K562 (cell line): Measurements from ENCODE around the gene PGGHG. TPM values are rescaled to one million over a fixed set of nuclear protein-coding genes. Genes with fewer than 3 reads are reported as not detected.

Experiments used
- ARNT ChIP-seq, 2 experiments: fragments of 450-650 bp; IDR thresholded peaks; 2 replicates each; pipeline ENCODE4 v1.6.1; 2016; ENCODE audit warnings: mild to moderate bottlenecking in 1 of 2
- ERF ChIP-seq: fragments of 450-650 bp; formaldehyde crosslinking; IDR thresholded peaks from 2 replicates; pipeline ENCODE4 v1.4.0; 2020; ENCODE audit warnings: mild to moderate bottlenecking, mixed read lengths
- ETV1 ChIP-seq: fragments of 450-650 bp; conservative IDR thresholded peaks from 2 replicates; pipeline ENCODE4 v1.6.1; 2016; ENCODE audit warnings: missing genetic modification characterization, control low read depth, low read depth, missing compliant biosample characterization
- IRF2 ChIP-seq: sonication (generic); formaldehyde crosslinking; IDR thresholded peaks from 2 replicates; pipeline ENCODE4 v1.8.1; 2022; ENCODE audit warnings: mild to moderate bottlenecking, missing genetic modification reagents
- MTA3 ChIP-seq: fragments of 450-650 bp; formaldehyde crosslinking; IDR thresholded peaks from 2 replicates; pipeline ENCODE4 v1.6.1; 2017; ENCODE audit warnings: mild to moderate bottlenecking, borderline replicate concordance
- NCOA2 ChIP-seq, 2 experiments: fragments of 450-650 bp; IDR thresholded peaks; 2 replicates each; pipeline ENCODE4 v1.6.1; 2018; ENCODE audit warnings: mild to moderate bottlenecking in 2 of 2, moderate library complexity in 1 of 2; ENCODE audit not compliant: partially characterized antibody in 2 of 2
- PML ChIP-seq: IDR thresholded peaks from 2 replicates; pipeline ENCODE4 v1.6.1; 2012; ENCODE audit warnings: low read length, inconsistent platforms
- POU5F1 ChIP-seq: fragments of 150-350 bp; IDR thresholded peaks from 2 replicates; pipeline ENCODE4 v1.6.1; 2014; ENCODE audit warnings: borderline replicate concordance, low read length, low read depth, mild to moderate bottlenecking; ENCODE audit not compliant: partially characterized antibody
- PTRF ChIP-seq: fragments of 450-650 bp; IDR thresholded peaks from 2 replicates; pipeline ENCODE4 v1.6.1; 2016; ENCODE audit warnings: mild to moderate bottlenecking, missing genetic modification characterization, missing compliant biosample characterization
- RFX1 ChIP-seq: fragments of 450-650 bp; IDR thresholded peaks from 2 replicates; pipeline ENCODE4 v1.6.1; 2016; ENCODE audit warnings: mild to moderate bottlenecking, moderate library complexity
- RHOXF2B ChIP-seq: fragments of 250-450 bp; sonication (Bioruptor Pico); conservative IDR thresholded peaks from 2 replicates; pipeline ENCODE4 v1.5.1; 2021
- TCFL5 ChIP-seq: fragments of 250-450 bp; sonication (Bioruptor Pico); conservative IDR thresholded peaks from 2 replicates; pipeline ENCODE4 v1.6.1; 2021; ENCODE audit warnings: mild to moderate bottlenecking, moderate library complexity, matching md5 sums
- TEAD4 ChIP-seq, 2 experiments: sonication (generic) in 1 of 2; formaldehyde crosslinking in 1 of 2; IDR thresholded peaks; 2 replicates each; pipeline versions ENCODE4 v1.6.1 to v1.8.0; 2012 to 2022; ENCODE audit warnings: borderline replicate concordance in 1 of 2, inconsistent platforms in 1 of 2, low read length in 1 of 2, mild to moderate bottlenecking in 1 of 2, missing genetic modification reagents in 1 of 2
- U2AF1 ChIP-seq: fragments of 200-400 bp; formaldehyde crosslinking; optimal IDR thresholded peaks from 2 replicates; pipeline ENCODE3; 2017; ENCODE audit warnings: mild to moderate bottlenecking, low read depth, low read length, moderate library complexity
- ZBTB33 ChIP-seq: sonication (generic); formaldehyde crosslinking; IDR thresholded peaks from 2 replicates; pipeline ENCODE4 v1.8.1; 2023; ENCODE audit warnings: mild to moderate bottlenecking, missing genetic modification reagents
- ZKSCAN3 ChIP-seq: fragments of 250-450 bp; sonication (Bioruptor Pico); IDR thresholded peaks from 2 replicates; pipeline ENCODE4 v1.4.0; 2020
- ZNF184 ChIP-seq: sonication (generic); formaldehyde crosslinking; IDR thresholded peaks from 2 replicates; pipeline ENCODE4 v1.5.0; 2020; ENCODE audit warnings: missing genetic modification reagents
- ZNF354B ChIP-seq: fragments of 250-450 bp; sonication (Bioruptor Pico); IDR thresholded peaks from 2 replicates; pipeline ENCODE4 v1.4.0; 2020
- ZNF449 ChIP-seq: fragments of 250-450 bp; sonication (Bioruptor Pico); IDR thresholded peaks from 2 replicates; pipeline ENCODE4 v1.8.0; 2022; ENCODE audit warnings: moderate library complexity, mild to moderate bottlenecking, inconsistent platforms
- ZNF639 ChIP-seq, 2 experiments: fragments of 200-800 bp in 1 of 2; sonication (Bioruptor generic) in 1 of 2; sonication (generic) in 1 of 2; formaldehyde crosslinking in 1 of 2; IDR thresholded peaks in 1 of 2; conservative IDR thresholded peaks in 1 of 2; 2 replicates each; pipeline versions ENCODE4 v1.5.0 to v1.6.1; 2016 to 2020; ENCODE audit warnings: missing compliant biosample characterization in 1 of 2, missing genetic modification characterization in 1 of 2, missing genetic modification reagents in 1 of 2
- ZNF79 ChIP-seq: fragments of 250-450 bp; sonication (Bioruptor Pico); IDR thresholded peaks from 2 replicates; pipeline ENCODE4 v1.4.0; 2020; ENCODE audit warnings: low read depth, mild to moderate bottlenecking, moderate library complexity
- polyA plus RNA-seq, 8 experiments: library from polyadenylated mRNA; depleted of rRNA in 4 of 8; stranded (reverse) in 5 of 8; unstranded in 3 of 8; fragments of >200 nt; fragmentation: Nextera tagmentation in 2 of 8; fragmentation: Illumina TruSeq in 1 of 8; extraction: Ambion mirVana in 2 of 8; extraction: Trizol in 1 of 8; gene quantifications; 2 replicates each; pipeline versions ENCODE4 v1.2.1 to v1.2.3, GENCODE V29; 2011 to 2014; ENCODE audit warnings: inconsistent platforms in 1 of 8, missing spikeins in 1 of 8
- total RNA-seq, 7 experiments: library from RNA; depleted of rRNA in 6 of 7; stranded (reverse); fragments of >200 nt in 6 of 7; fragmentation: Illumina TruSeq in 2 of 7; extraction: Trizol in 2 of 7; gene quantifications; 2 replicates each; pipeline versions ENCODE4 v1.2.1 to v1.2.3, GENCODE V29; 2011 to 2021; ENCODE audit warnings: low replicate concordance in 1 of 7
- TF ChIP-seq, protein P1 (sequence below), 2 experiments: fragments of 450-650 bp in 1 of 2; sonication (generic) in 1 of 2; formaldehyde crosslinking in 1 of 2; IDR thresholded peaks in 1 of 2; conservative IDR thresholded peaks in 1 of 2; 2 replicates each; pipeline versions ENCODE4 v1.6.1 to v1.8.1; 2016 to 2023; ENCODE audit warnings: mild to moderate bottlenecking in 2 of 2, moderate library complexity in 2 of 2, inconsistent platforms in 1 of 2, missing genetic modification reagents in 1 of 2

The PGGHG gene
- total and polyA plus RNA-seq, 9 of the 15 experiments (the other 6 are each of a cell fraction or from before 2014, with no cell fraction given): 0.38 to 85.1 (median 18.1) TPM

GRCh38 chr11:313787-314553, 25.0 kb downstream of the PGGHG start, which contains the start of gene IFITM1 (continued):
- TF ChIP-seq ZNF449 (CRISPR knock-in tag): no peak
- TF ChIP-seq ERF (CRISPR knock-in tag): no peak
- TF ChIP-seq ETV1 (tag): no peak
- no peak for TF ChIP-seq POU5F1
- TF ChIP-seq ZNF184 (CRISPR knock-in tag): no peak
- no peak for TF ChIP-seq ARNT (IDR thresholded peaks at IDR 0.05)
- peak; percentile 68; the same call in 1 of the 2 replicates for TF ChIP-seq PML
- no peak for TF ChIP-seq ZNF79
- TF ChIP-seq ZNF354B (CRISPR knock-in tag): no peak
- no peak for TF ChIP-seq RFX1
- TF ChIP-seq RHOXF2B (CRISPR knock-in tag): no peak
- TF ChIP-seq TCFL5 (CRISPR knock-in tag): no peak
- TF ChIP-seq ZNF639 (CRISPR knock-in tag; conservative IDR thresholded peaks at IDR 0.05 in 1 of 2, IDR thresholded peaks at IDR 0.05 in 1 of 2): no peak
- no peak for TF ChIP-seq NCOA2 (IDR thresholded peaks at IDR 0.05; ENCODE audit: partially characterized antibody in 2 of 2)
- TF ChIP-seq, protein P1, sequence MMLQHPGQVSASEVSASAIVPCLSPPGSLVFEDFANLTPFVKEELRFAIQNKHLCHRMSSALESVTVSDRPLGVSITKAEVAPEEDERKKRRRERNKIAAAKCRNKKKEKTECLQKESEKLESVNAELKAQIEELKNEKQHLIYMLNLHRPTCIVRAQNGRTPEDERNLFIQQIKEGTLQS (IDR thresholded peaks at IDR 0.05): no peak
- TF ChIP-seq, protein P1 (CRISPR knock-in tag; conservative IDR thresholded peaks at IDR 0.05): no peak
- peak; percentile 60 for TF ChIP-seq MTA3
- no peak for TF ChIP-seq PTRF (tag)
- TF ChIP-seq U2AF1: no peak
- TF ChIP-seq ZBTB33 (CRISPR knock-in tag): no peak
- TF ChIP-seq ZKSCAN3 (CRISPR knock-in tag): no peak
- TF ChIP-seq IRF2 (CRISPR knock-in tag): no peak
- peak; percentile 14; the same call in 1 of the 2 replicates for TF ChIP-seq TEAD4 (IDR thresholded peaks at IDR 0.05; ENCODE audit: low read length)
- no peak for TF ChIP-seq TEAD4 (CRISPR knock-in tag; IDR thresholded peaks at IDR 0.05; ENCODE audit: borderline replicate concordance)
